Testis (tissue), 2 donors: ENCODE results near the gene IL1RL2.

Experiments used
- POLR2A ChIP-seq: fragments of 450-650 bp; IDR thresholded peaks from one replicate; pipeline ENCODE4 v1.6.1; 2017; ENCODE audit warnings: antibody characterized with exemption, mild to moderate bottlenecking, moderate library complexity
- TF ChIP-seq, protein P1 (sequence below), 3 experiments: fragments of 450-650 bp in 2 of 3; fragments of 200-600 bp in 1 of 3; sonication (generic) in 1 of 3; IDR thresholded peaks; one replicate each; pipeline ENCODE4 v1.5.1; 2016 to 2019; ENCODE audit warnings: antibody characterized with exemption in 3 of 3, mild to moderate bottlenecking in 2 of 3, moderate library complexity in 1 of 3

DNA sequence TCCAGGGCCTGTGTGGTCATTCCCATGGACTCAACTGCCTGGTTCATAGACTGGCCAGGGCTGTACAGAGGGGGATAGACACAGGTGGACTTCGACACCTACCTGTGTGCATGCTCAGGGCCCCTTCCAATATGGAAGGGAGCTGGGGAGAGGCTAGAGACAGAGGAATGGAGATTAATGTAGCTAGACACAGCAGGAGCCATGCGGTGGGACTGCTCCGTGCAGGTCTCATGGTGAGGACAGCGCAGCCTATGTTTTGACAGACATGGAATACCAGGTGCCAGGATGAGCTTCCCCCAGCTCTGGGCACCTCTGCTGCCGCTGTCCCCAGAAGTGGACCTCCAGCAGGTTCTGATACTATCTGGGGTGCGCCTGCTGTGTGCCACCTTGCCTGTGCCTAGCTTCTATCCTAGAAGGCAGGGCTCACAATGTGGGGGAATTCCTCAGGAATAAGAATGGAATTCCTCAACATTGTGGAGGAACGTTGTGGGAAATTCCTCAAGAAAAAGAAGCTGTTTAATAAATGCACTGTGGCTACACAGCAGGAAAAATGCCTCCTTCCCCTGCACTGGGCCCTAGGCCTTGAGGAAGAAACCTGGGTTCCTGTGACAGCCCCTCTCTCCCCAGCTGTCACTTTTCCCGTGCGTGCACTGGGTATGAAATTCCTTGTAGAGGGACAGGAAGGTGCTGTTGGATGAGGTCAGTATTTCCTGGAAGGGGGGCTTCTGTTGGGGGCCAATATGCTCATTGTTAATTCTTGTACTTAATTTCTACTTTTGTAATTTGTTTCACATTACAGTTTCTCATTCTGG, 37.0 kb upstream of the IL1RL2 start:
- no peak for TF ChIP-seq POLR2A
- TF ChIP-seq, protein P1, sequence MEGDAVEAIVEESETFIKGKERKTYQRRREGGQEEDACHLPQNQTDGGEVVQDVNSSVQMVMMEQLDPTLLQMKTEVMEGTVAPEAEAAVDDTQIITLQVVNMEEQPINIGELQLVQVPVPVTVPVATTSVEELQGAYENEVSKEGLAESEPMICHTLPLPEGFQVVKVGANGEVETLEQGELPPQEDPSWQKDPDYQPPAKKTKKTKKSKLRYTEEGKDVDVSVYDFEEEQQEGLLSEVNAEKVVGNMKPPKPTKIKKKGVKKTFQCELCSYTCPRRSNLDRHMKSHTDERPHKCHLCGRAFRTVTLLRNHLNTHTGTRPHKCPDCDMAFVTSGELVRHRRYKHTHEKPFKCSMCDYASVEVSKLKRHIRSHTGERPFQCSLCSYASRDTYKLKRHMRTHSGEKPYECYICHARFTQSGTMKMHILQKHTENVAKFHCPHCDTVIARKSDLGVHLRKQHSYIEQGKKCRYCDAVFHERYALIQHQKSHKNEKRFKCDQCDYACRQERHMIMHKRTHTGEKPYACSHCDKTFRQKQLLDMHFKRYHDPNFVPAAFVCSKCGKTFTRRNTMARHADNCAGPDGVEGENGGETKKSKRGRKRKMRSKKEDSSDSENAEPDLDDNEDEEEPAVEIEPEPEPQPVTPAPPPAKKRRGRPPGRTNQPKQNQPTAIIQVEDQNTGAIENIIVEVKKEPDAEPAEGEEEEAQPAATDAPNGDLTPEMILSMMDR (IDR thresholded peaks at IDR 0.05): no peak
